Measurements from ENCODE around the gene ADGRG3. TPM values are rescaled to one million over a fixed set of nuclear protein-coding genes. Genes with fewer than 3 reads are reported as not detected.

The ADGRG3 gene
- total RNA-seq, 1 experiment from 2014 or later: not detected

GRCh38 chr16:57621521-57622271 is 46.4 kb upstream of the ADGRG3 start:
- no peaks in the 10 kb centered on the region for H4K20me1 ChIP-seq (ENCODE audit: insufficient read depth)
- no peaks in the 10 kb centered on the region for H3K36me3 ChIP-seq (ENCODE audit: low read depth)
- TF ChIP-seq CTCF (conservative IDR thresholded peaks at IDR 0.05) (no peak), EZH2 (IDR thresholded peaks at IDR 0.05; ENCODE audit: low read depth) (no peak)
- peak overlapping the region; percentile 90 for H3K4me2 ChIP-seq
- H3K27ac ChIP-seq: peak overlapping the region; percentile 92
- no TSS peak for BruUV-seq (replicated peaks)
- DNase-seq: peak; percentile 56 to 74
- POLR2A ChIA-PET (ENCODE audit: unreplicated experiment): interaction anchor here (0.6 kb wide), 2 partner anchors 507 to 773 kb away, joined by 6 to 16 read pairs; no protein-coding TSS in a partner anchor
- no peaks in the 10 kb centered on the region for H3K27me3 ChIP-seq (ENCODE audit: insufficient read depth, low read depth)
- H3K4me1 ChIP-seq (replicated peaks; ENCODE audit: insufficient read depth): peaks cover 88% of the 10 kb centered on the region
- intact Hi-C loops (cut with micrococcal nuclease; ENCODE audit: unreplicated experiment): loop anchor here (2.0 to 5.0 kb wide), 3 partner anchors 21 to 196 kb away; no protein-coding TSS in a partner anchor
- peak overlapping the region; percentile 76 for H3K4me3 ChIP-seq
- no peaks in the 10 kb centered on the region for H3K9me3 ChIP-seq (ENCODE audit: insufficient read depth, low read depth)
- CTCF ChIA-PET: interaction anchor here (0.7 to 0.8 kb wide), 3 partner anchors 14 to 35 kb away, joined by 3 to 7 read pairs (median 4); no protein-coding TSS in a partner anchor
- H3K9me2 ChIP-seq (ENCODE audit: insufficient read depth): no peaks in the 10 kb centered on the region
- no peak overlapping the region for H2AFZ ChIP-seq
- peaks cover 76% of the 10 kb centered on the region for H3F3A ChIP-seq (ENCODE audit: insufficient read depth, low read depth)
- H3K79me2 ChIP-seq (ENCODE audit: low read depth): peaks cover 59% of the 10 kb centered on the region

- H3K36me3 ChIP-seq (ENCODE audit: low read depth): no peaks in the 10 kb centered on the region
- peaks cover 63% of the 10 kb centered on the region for H3K79me2 ChIP-seq (ENCODE audit: low read depth)
- CTCF ChIA-PET: interaction anchor here (0.8 to 1.3 kb wide), 4 partner anchors 21 to 45 kb away, joined by 3 to 4 read pairs (median 4); partner anchors contain the start of gene ADGRG3
- H4K20me1 ChIP-seq (ENCODE audit: insufficient read depth): no peaks in the 10 kb centered on the region
- H2AFZ ChIP-seq: no peak overlapping the region
- peak overlapping the region; percentile 90 for H3K4me2 ChIP-seq
- POLR2A ChIA-PET (ENCODE audit: unreplicated experiment): interaction anchor here (0.6 to 0.7 kb wide), 4 partner anchors 21 to 810 kb away, joined by 3 to 7 read pairs (median 4); no protein-coding TSS in a partner anchor
- H3K9me3 ChIP-seq (ENCODE audit: insufficient read depth, low read depth): no peaks in the 10 kb centered on the region
- H3K4me3 ChIP-seq: peak overlapping the region; percentile 44; the same call in 1 of the 2 replicates
- H3K27me3 ChIP-seq (ENCODE audit: insufficient read depth, low read depth): no peaks in the 10 kb centered on the region
- TF ChIP-seq CTCF (conservative IDR thresholded peaks at IDR 0.05) (no peak), EZH2 (IDR thresholded peaks at IDR 0.05; ENCODE audit: low read depth) (no peak)
- H3K9me2 ChIP-seq (ENCODE audit: insufficient read depth): no peaks in the 10 kb centered on the region
- peaks cover 80% of the 10 kb centered on the region for H3F3A ChIP-seq (ENCODE audit: insufficient read depth, low read depth)
- DNase-seq: peak in 1 of 2 experiments; percentile 54
- intact Hi-C loops (cut with micrococcal nuclease; ENCODE audit: unreplicated experiment): loop anchor here (1.0 to 5.0 kb wide), 4 partner anchors 21 to 195 kb away; no protein-coding TSS in a partner anchor
- peak overlapping the region; percentile 92 for H3K27ac ChIP-seq
- TSS peak; percentile 60 for BruUV-seq (replicated peaks)
- H3K4me1 ChIP-seq (replicated peaks; ENCODE audit: insufficient read depth): peaks cover 88% of the 10 kb centered on the region
These were observed 45.5 kb upstream of the ADGRG3 start for GRCh38 chr16:57622361-57623250.

Measured in PC-9 (cell line).